HG03064 (cell line): ENCODE data around the gene FAAP100.

Experiments
- ATAC-seq: cut with Tn5 transposase; IDR thresholded peaks from one replicate; pipeline ENCODE4 v1.9.1; 2021; ENCODE audit warnings: low read depth; ENCODE audit not compliant: unreplicated experiment

FAAP100 gene

GRCh38 chr17:81556863-81557262 lies 4.7 kb upstream of the FAAP100 start:
- no peak for ATAC-seq

GRCh38 chr17:81556175-81556691 lies 4.1 kb upstream of the FAAP100 start:
- no peak for ATAC-seq

- no peak for ATAC-seq
Measured at GRCh38 chr17:81553616-81554181, 1.5 kb upstream of the FAAP100 start.

GRCh38 chr17:81553018-81553615 lies 964 bp upstream of the FAAP100 start:
- peak; percentile 32 for ATAC-seq

- ATAC-seq = peak; percentile 16
Measured at GRCh38 chr17:81551458-81552243, 502 bp downstream of the FAAP100 start.

GRCh38 chr17:81550830-81551457 lies 1.2 kb downstream of the FAAP100 start:
- ATAC-seq = no peak

GRCh38 chr17:81550285-81550684 lies 1.9 kb downstream of the FAAP100 start:
- no peak for ATAC-seq

GRCh38 chr17:81549826-81550225 lies 2.3 kb downstream of the FAAP100 start:
- ATAC-seq = no peak

GRCh38 chr17:81549031-81549557 lies 3.1 kb downstream of the FAAP100 start:
- ATAC-seq = no peak

GRCh38 chr17:81547614-81547982 lies 4.6 kb downstream of the FAAP100 start:
- ATAC-seq = no peak

- ATAC-seq = no peak
Measured at GRCh38 chr17:81546906-81547613, 5.1 kb downstream of the FAAP100 start.

GRCh38 chr17:81545160-81545949 lies 6.8 kb downstream of the FAAP100 start:
- ATAC-seq = no peak

GRCh38 chr17:81544281-81544974 lies 7.7 kb downstream of the FAAP100 start:
- ATAC-seq = no peak

GRCh38 chr17:81543756-81544155 lies 8.4 kb downstream of the FAAP100 start:
- no peak for ATAC-seq

- ATAC-seq = no peak
Measured at GRCh38 chr17:81543339-81543675, 8.8 kb downstream of the FAAP100 start.

- no peak for ATAC-seq
Measured at GRCh38 chr17:81542431-81543338, 9.5 kb downstream of the FAAP100 start.

- no peak for ATAC-seq
Measured at GRCh38 chr17:81541123-81541522, 11.0 kb downstream of the FAAP100 start.

GRCh38 chr17:81540676-81541027 lies 11.5 kb downstream of the FAAP100 start:
- ATAC-seq = no peak
